GM21723 (cell line): Measurements from ENCODE around the gene CCDC40.

Experiments used
- ATAC-seq: cut with Tn5 transposase; IDR thresholded peaks from one replicate; pipeline ENCODE4 v1.9.1; 2021; ENCODE audit warnings: mild to moderate bottlenecking, moderate library complexity; ENCODE audit not compliant: unreplicated experiment

Gene CCDC40

DNA sequence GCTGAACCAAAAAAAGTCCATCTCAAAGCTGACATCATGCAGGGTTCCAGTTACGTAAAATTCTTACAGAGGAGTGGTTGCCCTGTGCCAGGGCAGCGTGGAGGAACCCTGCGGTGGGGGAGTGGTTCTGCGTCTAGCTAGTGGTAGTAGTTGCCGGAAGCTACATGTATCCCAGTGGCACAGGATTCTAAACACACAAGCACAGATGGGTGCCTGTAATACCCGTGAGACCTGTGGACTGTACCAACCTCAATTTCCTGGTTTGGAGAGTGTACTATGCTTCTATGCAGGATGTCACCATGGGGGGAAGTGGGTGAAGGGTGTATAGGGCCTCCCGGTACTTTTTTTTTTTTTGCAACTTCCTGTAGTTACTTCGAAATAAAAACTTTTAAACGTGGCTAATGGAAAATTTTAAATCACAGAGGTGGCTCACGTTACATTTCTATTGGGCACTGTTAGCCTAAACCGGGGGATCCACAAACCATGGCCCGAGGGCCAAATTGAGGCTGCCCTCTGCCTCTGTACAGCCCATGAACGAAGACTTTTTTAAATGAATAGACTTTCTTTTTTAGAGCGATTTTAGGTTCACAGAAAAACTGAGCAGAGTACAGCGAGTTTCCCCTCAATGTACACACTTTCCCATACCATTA, 39.3 kb upstream of the CCDC40 start:
- ATAC-seq = no peak

DNA sequence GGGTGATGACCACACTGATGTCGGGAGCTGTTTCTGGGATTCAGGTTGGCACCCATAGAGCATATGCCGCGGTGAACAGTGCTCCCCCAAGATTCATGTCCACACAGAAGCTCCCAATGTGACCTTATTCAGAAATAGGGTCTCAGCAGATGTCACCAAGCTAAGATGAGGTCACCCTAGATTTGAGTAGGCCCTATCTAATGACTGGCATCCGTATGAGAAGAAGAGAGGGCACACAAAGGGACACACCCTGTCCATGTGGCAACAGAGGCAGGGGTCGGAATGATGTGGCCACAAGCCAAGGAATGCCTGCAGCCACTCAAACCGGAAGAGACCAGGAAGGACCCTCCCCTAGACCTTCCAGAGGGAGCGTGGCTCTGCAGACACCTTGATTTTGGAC, 36.3 kb upstream of the CCDC40 start:
- ATAC-seq = no peak

DNA sequence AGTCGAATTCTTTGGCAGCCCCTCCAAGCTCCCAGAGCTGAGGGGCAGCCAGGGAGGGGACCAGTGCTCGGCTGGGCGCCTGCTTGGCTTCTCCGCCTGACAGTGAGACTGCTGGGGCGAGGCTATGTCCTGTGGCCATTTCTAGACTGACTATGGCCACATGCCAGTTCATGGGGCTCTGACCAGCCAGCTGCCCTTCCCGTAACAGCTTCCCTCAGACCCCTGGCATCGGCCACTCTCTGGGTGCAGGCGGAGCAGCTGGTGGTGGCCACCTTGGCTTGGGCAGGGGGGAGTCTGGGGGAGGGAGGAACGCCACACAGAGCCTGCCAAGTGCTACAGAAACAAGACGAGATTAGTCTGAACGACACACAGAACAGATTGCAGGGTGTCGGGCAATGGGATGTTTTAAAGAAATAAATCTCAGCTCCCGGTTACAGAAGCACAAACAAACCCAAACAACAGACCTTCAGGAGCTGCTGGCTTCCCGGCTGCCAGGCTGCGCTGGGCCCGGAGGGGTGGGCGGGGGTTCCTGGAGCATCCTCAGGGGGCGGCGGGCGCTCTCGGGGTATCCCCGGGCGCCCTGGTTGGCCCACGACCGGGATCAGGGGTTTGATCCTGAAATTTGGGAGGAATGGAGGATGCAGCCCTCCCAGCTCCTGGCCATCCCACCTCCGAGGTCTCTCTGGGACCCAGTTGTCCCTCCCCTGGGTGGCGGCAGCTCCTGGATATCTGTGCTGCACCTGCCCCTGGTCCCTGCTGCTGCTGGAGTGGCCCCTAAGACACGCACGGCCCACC, 35.3 kb upstream of the CCDC40 start:
- no peak for ATAC-seq

DNA sequence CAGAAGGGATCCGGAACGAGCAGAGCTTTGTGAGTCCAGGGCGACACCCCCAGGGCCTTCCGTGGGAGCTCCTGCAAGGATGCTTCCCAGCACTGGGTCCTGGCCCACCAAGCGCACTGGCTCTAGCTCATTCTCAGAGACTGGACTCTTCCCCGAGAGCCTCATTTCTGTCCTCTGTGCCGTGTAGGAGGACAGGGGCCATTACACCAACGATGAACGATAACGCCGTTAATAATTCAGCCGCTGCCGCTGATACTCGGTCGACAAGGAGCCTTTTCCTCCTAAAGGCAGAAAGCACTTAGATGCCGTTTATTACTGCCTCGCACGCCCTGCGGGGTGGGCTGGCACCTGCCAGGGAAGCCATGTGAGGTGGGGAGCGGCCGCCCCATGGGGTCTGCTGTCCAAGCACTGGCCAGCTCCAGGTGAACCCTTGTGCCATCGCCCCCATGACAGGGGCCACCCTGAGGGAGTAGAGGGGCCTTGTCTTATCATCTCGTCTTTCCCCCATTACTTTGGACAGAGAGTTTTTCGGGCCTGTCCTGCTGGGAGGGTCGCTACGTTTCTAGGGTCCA, 34.3 kb upstream of the CCDC40 start:
- ATAC-seq = no peak

DNA sequence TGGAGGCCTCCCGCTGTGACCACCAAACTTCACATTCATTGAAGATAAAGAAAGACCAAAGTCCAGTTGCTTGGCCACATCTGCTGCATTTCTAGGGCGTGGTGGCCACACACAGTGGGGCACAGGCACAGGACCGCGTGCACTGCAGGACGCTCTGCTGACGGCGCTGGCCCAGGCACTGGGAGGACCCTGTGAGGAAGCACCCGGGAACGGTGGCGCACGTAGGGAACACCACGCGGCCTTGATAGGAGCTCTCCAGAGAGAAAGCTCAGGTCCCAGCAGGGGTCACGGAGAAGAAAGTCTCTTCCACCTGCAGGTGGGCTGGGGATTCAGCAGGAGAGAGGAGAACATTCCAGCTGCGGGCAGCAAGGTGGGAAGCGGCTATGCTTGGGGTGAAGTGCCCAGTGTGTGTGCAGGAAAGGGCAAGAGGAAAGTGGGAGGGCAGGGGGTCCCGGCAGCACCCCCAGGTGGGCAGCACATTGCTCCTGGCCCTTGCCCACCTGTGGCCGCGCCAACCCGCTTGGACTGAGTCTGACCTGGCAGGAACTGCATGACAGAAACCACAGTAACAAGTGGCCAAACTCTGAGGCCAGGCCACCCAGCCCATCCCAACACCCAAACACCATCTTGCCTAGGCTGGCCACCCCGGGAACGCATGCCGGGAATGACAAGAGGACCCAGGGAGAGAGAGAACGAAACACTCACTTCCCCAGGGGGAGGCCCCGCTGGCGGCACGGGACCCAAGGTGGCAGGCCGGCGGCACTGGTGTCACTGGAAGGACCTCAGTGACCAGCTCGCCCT, 33.6 kb upstream of the CCDC40 start:
- ATAC-seq = no peak

DNA sequence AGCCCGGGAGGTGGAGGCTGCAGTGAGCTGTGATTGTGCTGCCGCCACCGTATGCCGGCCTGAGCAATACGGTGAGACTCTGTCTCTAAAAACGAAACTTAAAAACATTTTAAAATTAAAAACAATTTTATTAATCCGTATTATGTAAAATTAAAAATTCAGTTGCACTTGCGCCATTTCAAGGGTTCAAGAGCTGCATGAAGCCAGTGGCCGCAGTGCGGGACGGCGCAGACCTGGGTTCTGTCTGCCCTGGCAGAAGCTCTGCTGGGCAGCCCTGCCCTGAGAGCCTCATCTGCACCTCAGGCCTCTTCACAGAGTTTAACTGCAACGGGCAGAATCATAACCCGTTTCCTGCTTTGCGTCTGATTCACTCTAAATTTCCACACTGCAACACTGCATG, 32.5 kb upstream of the CCDC40 start:
- no peak for ATAC-seq

DNA sequence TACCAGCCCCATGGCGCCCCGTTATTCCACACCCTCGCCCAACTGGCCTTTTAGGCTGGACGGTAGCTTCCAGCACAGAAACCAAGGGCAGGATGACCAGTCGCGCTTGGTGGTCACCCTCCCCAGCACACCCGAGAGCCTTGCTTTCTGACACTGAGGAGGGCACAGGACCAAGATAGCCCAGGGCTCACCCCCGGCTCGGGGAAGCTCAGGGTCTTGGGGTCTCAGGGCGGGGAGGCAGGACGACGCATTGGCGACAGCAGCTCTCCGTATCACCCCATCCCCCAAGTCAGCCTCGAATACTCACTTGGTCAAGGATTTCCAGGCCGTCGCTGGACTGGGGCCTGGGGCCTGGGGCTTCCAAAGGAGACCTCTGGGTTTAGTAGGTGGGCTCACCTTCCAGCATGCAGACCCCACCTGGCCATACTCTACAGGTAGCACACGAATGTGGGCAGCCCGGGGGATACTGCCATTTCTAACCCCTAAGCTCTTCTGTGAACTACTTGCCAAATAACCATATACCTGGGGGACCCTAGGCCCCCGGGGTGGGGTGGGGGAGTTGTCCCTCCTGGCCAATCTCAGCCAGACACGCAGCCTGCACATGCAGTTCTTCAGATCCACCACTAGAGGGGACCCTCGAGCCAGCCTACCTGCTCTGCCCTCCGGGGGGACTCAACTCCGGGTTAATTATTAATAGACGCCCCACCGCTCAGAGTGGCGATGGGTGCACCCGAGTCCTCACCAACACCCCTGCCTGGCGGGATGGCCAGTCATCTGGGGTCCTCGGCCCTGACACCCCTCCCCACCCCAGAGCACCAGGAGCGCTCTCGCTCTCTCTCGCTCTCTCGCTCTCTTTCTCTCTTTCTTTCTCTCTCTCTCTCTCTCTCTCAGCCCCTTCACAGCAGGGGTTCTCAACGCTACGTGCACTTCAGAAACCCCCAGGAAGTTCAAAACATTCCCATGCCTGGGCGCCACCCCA, 30.8 kb upstream of the CCDC40 start:
- ATAC-seq = no peak

DNA sequence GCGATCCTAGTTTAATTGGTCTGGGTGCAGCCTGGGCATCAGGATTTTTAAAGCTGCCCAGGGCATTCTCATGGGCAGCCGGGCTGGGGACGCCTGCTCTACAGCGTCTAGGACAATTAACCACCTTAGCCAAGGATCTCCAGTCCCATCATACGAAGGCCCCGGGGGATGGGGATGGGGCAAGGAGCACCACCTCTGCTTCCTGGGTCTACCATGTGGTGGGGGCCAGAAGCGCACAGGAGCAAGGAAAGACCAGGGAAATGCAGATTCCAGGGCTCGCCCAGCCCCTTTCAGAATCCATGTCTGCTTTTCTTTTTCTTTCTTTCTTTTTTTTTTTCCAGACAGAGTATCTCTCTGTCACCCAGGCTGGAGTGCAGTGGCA, 30.1 kb upstream of the CCDC40 start:
- ATAC-seq = no peak

DNA sequence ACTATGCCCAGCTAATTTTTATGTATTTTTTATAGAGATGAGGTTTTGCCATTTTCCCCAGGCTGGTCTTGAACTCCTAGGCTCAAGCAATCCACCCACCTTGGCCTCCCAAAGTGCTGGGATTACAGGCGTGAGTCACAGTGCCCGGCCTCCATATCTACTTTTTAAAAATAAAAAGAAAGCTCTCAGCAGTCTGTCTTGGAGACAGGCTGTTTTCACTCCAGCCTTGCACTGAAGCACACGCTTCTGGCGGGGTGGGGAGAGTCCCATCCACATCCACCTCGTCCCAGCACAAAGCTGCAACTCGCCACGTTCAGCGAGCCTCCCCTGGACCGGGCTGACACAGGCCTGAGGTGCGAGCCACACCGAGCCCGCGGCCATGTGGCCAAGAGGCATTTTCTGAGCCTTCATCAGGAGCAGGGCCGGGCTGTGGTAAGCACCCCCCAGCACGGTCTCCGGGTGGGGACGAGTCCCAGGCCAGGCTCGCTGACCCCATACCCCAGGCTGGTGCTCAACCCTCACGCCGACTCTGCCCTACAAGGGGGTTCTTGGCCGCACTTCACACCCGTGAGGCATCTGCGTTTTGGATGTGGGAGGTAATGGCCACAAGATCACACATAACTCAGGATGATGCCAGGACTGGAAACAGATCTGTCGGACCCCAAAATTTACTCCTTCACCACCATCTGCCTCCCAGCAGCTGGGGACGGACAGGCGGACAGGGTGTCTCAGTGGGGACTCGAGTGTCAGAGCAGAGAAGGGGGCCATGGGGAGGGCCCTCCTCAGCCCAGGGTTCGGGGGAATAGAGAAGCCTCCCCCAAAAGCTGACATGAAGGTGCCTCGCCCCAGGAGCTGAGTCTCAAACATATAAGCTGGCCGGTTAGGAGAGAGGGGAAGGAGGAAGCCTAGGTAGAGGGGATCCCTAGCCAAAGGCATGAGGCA, 29.4 kb upstream of the CCDC40 start:
- ATAC-seq = no peak

DNA sequence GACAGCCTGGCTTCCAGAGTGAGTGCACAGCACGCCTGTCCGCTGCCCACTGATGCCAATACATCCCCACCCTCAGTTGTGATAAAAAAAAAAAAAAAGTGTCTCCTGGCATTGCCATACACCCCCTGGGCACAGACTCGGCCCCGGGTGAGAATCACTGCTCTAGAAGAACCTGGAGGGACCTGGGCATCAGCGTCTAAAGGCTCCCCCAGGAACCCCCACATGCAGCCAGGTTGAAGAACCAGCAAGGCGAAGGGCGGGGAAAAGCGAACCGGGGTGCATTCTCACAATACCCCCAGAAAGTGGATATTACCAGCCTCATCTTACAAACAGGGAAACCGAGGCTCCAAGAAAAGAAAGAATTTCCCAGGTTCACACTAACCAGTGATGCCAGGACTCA, 28.5 kb upstream of the CCDC40 start:
- ATAC-seq = no peak

DNA sequence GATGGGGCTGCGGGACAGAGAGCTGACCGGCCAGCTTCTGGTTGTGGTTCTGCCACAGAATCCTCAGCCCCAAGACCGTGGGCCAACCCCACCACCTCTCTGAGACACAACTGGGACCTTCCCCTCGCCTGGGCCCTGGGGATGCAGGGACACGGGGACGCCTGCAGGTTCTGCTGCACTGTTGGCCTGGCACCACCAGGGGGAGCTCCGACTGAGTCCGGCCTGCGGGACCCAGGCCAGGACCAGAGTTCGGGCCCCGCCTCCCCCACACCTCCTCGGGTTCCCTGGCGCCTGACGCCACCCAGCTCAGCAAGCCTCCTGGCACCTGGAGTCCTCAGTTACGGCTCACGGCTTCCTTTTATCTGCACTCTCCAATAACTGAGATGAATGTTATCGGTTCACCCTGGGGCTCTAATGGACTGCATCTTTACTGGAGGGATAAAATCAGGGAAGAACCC, 28.0 kb upstream of the CCDC40 start:
- ATAC-seq = no peak

DNA sequence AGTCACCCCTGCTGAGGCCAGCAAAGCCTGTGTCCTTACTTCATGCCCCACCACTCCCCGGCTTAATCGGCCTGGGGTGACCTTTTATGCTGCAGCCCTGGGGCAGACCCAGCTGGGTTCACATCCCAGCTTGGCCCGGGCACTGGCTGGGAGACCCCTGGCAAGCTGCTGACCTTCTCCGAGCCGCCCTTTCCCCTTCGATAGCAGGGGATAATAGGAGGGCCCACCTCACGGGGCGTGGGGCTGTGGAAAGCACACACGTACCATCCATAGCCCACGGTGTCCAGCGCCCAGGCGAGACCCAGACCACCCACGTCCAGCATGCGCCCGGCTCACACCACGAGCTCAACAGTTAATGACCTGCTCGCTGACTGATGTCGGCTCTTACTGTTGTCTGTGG, 27.6 kb upstream of the CCDC40 start:
- no peak for ATAC-seq

DNA sequence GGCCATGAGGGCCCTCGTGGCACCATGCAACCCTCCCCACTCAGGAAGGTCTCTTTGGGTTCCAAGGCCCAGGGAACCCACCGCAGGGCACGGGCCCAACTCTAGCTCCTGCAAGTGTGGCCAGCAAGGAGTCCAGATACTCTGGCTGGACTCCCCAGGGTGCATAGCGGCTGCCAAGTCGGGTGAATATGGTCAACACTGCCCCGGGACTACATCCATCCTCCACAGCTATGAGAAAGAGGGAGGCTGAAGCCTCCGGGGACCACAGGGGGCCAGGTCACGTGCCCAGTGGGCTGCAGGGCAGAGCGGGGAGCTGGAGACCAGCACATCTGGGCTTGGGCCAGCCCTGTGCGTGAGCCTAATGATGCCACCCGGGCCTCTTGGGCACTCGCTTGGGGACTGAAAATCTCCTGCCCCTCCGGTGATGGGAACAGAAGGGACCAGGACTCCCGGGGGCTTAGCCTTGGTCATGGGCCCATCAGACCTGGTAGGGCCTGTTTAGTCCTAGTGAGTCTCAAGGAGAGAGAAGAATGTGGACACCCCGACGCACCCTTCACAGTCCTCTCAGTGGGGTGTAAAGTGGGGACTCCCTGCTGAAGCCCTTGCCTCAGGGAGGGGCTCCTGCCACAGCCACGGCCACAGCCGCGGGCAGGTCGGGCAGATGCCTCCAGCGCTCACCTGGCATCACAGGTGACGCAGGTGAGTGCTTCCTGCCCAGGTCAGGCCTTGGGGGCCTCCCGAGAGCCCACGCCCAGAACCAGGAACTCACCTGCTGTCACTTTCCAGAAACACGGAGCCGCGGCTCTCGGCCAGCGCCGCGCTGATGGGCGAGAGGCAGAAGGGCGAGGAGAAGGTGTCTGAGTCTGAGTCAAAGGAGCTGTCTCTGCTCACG, 26.8 kb upstream of the CCDC40 start:
- ATAC-seq = no peak

DNA sequence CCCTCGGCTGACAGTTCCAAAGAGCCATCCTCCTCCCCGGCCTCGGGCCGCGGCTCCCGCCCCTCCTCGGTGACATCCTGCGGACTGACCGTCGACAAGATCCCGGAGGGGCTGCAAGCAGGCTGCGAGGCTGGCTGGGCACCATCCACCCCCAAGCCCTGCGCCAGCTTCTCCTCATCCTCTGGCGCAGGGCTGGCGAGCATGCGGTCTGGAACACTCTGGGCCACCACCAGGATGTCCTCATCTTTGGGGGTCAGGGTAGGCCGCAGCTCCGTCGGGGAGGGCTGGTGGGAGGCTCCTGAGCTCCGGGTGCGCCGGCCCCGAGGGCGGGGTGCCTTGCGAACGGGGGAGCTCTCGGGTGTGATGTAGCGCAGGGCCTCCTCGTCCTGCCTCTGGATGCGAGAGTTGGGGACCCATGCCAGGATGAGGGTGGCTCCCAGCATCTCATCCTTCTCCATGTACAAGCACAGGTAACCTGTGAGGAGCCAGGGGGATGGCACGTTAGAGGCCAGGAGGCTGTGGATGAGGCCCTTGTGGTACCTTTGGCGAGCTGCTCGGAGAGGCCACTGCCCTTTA, 26.1 kb upstream of the CCDC40 start:
- no peak for ATAC-seq

DNA sequence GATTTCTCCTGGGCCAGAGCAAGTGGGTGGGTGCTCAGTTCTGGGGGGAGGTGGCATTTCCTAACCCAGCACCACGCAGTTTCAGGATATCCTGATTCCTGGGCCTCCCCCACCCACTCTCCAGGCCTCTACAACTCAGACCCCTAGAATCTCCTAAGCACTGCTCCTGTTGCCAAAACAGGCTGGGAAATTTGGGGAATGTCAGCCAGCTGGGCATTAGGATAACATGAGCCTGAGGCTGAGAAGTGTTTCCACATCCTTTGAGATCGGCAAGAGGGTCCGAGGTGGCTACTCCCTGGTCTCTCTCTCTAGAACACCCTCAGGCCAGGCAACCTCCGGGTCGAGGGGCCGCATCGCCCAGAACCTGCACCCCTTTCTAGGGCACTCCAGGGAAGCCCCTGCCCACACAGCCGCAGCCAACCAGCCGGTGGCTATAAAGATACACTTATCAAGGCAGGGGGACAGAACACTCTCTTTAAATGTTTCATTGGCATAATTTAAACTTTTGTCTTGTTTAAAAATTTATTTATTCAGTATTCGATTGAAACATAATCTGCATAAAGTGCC, 24.4 kb upstream of the CCDC40 start:
- ATAC-seq = no peak

DNA sequence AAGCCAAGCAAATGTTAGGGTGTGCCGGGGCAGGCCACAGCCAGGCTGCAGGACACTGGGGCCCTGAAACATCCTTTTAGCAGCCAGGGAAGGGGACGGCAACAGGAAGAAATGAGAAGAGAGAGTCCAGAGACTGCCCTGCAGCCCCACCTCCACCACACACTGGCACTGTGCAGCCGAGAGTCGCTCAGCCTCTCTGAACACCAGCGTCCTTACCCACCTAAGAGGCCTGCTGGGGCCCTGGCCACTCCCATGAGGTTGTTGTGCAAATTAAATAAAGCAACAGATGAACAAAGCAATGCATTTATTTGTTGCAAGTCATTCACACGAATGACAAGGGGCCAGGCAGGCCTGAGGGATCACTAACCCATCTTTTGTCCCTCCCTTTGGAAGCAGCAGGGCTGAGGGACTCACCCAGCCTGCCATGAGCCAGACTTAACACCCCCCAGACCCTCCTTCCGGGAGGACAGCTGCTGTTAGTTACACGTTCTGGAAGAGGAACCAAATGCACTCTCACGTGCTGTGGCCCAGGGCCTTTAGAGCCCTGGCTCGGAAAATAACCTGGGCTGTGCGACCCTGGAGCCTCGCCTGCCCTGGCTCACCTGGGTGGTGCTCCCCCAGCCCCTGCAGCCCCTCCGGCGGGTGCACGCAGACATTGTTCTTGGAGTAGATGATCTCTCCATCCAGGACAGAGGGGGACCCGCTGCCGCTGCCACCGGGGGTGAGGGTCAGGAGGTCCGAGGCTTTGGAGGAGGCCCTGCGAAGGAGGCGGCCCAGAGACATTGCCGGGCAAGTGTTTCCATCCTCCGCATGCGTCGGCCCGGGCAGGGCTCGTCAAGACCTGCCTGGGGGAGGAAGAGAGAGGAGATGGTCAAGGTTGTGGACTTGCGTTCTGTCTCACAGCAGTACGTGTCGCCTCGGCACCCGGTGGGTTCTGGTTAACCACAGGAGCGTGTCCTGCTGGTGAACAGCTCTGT, 23.4 kb upstream of the CCDC40 start:
- no peak for ATAC-seq
